Astrocyte (in vitro differentiated cells and primary cell): ENCODE data around the gene PIGB.

ENCODE experiments used
- EZH2 ChIP-seq: IDR thresholded peaks from 2 replicates; pipeline ENCODE4 v1.6.1; 2012; ENCODE audit warnings: mild to moderate bottlenecking, low read length, inconsistent platforms; ENCODE audit not compliant: insufficient read depth
- TF ChIP-seq, protein P1 (sequence below): IDR thresholded peaks from 2 replicates; pipeline ENCODE4 v1.5.1; 2011; ENCODE audit warnings: low read depth, mild to moderate bottlenecking, inconsistent platforms, low read length, moderate library complexity; ENCODE audit not compliant: insufficient read depth

DNA sequence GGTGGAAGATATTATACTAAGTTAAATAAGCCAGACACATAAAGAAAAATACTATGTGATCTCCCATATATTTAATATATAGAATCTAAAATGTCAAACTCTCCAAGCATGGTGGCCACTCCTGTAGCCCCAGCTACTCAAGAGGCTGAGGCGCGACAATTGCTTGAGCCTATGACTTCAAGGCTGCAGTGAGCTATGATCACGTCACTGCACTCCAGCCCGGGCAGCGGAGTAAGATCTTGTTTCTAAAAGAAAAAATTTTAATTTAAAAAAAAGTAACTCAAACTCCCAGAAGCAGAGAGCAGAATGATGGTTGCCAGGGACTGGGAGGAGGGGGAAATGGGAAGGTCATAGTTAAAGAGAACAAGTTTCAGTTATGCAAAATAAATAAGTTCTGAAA, 42.7 kb upstream of the PIGB start:
- TF ChIP-seq, protein P1, sequence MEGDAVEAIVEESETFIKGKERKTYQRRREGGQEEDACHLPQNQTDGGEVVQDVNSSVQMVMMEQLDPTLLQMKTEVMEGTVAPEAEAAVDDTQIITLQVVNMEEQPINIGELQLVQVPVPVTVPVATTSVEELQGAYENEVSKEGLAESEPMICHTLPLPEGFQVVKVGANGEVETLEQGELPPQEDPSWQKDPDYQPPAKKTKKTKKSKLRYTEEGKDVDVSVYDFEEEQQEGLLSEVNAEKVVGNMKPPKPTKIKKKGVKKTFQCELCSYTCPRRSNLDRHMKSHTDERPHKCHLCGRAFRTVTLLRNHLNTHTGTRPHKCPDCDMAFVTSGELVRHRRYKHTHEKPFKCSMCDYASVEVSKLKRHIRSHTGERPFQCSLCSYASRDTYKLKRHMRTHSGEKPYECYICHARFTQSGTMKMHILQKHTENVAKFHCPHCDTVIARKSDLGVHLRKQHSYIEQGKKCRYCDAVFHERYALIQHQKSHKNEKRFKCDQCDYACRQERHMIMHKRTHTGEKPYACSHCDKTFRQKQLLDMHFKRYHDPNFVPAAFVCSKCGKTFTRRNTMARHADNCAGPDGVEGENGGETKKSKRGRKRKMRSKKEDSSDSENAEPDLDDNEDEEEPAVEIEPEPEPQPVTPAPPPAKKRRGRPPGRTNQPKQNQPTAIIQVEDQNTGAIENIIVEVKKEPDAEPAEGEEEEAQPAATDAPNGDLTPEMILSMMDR = no peak
- no peak for TF ChIP-seq EZH2
